Gastroesophageal sphincter (tissue), 4 donors: ENCODE measurements around the gene C1orf174. TPM values are rescaled to one million over a fixed set of nuclear protein-coding genes. Genes with fewer than 3 reads are reported as not detected.

Experiments
- ATAC-seq: fragments of 150-250 bp; one replicate; pipeline ENCODE4 v1.9.1; 2016; ENCODE audit warnings: mild to moderate bottlenecking, moderate library complexity
- H3K27ac ChIP-seq, 4 donors: fragments of 200-600 bp; sonication (generic) in 3 of 4; 1 replicate in 3 of 4; 2 replicates in 1 of 4; pipeline ENCODE4 v1.5.1; 2016 to 2019
- H3K27me3 ChIP-seq: fragments of 200-600 bp; sonication (generic); one replicate; pipeline ENCODE4 v1.5.1; 2019
- H3K36me3 ChIP-seq, 2 donors: fragments of 200-600 bp; sonication (generic); one replicate each; pipeline ENCODE4 v1.5.1; 2019; ENCODE audit warnings: control low read depth in 1 of 2
- H3K4me1 ChIP-seq, 3 donors: fragments of 200-600 bp; sonication (generic); 1 replicate in 2 of 3; 2 replicates in 1 of 3; pipeline ENCODE4 v1.5.1; 2016 to 2019; ENCODE audit warnings: control low read depth in 2 of 3
- H3K4me3 ChIP-seq, 2 donors: fragments of 200-600 bp; sonication (generic); one replicate each; pipeline ENCODE4 v1.5.1; 2019; ENCODE audit warnings: mild to moderate bottlenecking in 1 of 2, moderate library complexity in 1 of 2
- H3K9me3 ChIP-seq, 3 donors: fragments of 200-600 bp; sonication (generic); one replicate each; pipeline ENCODE4 v1.5.1; 2017 to 2019; ENCODE audit warnings: control low read depth in 2 of 3
- EP300 ChIP-seq: sonication (generic); formaldehyde crosslinking; IDR thresholded peaks from one replicate; pipeline ENCODE4 v1.6.1; 2017; ENCODE audit warnings: antibody characterized with exemption, mild to moderate bottlenecking
- POLR2A ChIP-seq, 2 donors: fragments of 450-650 bp; IDR thresholded peaks; one replicate each; pipeline ENCODE4 v1.6.1; 2017; ENCODE audit warnings: antibody characterized with exemption in 2 of 2, mild to moderate bottlenecking in 2 of 2, moderate library complexity in 1 of 2
- POLR2AphosphoS5 ChIP-seq: sonication (generic); formaldehyde crosslinking; IDR thresholded peaks from one replicate; pipeline ENCODE4 v1.6.1; 2017; ENCODE audit warnings: antibody characterized with exemption
- WGBS, 2 donors: methylation state at CpG; one replicate each; pipeline ENCODE4 v1.1.5; 2018; ENCODE audit warnings: low coverage in 1 of 2; 5-methylcytosine and 5-hydroxymethylcytosine counted together
- total RNA-seq, 4 donors: library from RNA; depleted of rRNA; stranded (reverse); fragments of >200 nt; gene quantifications; one replicate each; pipeline ENCODE4 v1.1.0, GENCODE V29; 2016
- TF ChIP-seq, protein P1 (sequence below), 4 experiments: fragments of 200-600 bp in 2 of 4; fragments of 450-650 bp in 2 of 4; sonication (generic) in 1 of 4; IDR thresholded peaks; one replicate each; pipeline ENCODE4 v1.5.1; 2017 to 2019; ENCODE audit warnings: antibody characterized with exemption in 4 of 4, mild to moderate bottlenecking in 2 of 4, moderate library complexity in 2 of 4

C1orf174 gene
- total RNA-seq, 4 donors from 2014 or later, result 16.4 to 35.3 (median 26.7) TPM

DNA sequence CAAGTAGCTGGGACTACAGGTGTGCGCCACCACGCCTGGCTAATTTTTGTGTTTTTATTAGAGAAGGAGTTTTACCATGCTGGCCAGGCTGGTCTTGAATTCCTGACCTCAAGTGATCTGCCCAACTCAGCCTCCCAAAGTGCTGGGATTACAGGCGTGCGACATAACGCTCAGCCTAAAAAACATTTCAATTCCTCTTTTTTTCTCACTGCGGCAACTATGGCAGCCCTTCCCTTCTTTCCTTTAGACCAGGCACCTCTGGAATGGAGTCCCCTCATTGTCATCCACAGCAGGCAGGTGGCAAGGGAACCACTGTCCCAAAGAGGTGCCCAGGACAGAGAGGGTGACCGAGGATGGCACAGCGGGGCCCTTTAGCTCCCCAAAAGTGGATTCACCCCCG is 57.2 kb downstream of the C1orf174 start:
- Histone ChIP-seq H3K9me3 (no peaks in the 10 kb centered on the region), H3K27me3 (no peaks in the 10 kb centered on the region), H3K4me1 (no peaks in the 10 kb centered on the region), H3K27ac (no peak overlapping the region), H3K4me3 (no peak overlapping the region), H3K36me3 (peaks cover 0 to 94% of the 10 kb centered on the region in 2 donors)
- no peak for ATAC-seq
- 93 to 100% methylated on average over 7 to 9 of the region's 9 CpGs for WGBS, 2 donors
- no peak for TF ChIP-seq EP300
- no peak for TF ChIP-seq POLR2A (IDR thresholded peaks at IDR 0.05)
- TF ChIP-seq, protein P1, sequence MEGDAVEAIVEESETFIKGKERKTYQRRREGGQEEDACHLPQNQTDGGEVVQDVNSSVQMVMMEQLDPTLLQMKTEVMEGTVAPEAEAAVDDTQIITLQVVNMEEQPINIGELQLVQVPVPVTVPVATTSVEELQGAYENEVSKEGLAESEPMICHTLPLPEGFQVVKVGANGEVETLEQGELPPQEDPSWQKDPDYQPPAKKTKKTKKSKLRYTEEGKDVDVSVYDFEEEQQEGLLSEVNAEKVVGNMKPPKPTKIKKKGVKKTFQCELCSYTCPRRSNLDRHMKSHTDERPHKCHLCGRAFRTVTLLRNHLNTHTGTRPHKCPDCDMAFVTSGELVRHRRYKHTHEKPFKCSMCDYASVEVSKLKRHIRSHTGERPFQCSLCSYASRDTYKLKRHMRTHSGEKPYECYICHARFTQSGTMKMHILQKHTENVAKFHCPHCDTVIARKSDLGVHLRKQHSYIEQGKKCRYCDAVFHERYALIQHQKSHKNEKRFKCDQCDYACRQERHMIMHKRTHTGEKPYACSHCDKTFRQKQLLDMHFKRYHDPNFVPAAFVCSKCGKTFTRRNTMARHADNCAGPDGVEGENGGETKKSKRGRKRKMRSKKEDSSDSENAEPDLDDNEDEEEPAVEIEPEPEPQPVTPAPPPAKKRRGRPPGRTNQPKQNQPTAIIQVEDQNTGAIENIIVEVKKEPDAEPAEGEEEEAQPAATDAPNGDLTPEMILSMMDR (IDR thresholded peaks at IDR 0.05), result no peak
- no peak for TF ChIP-seq POLR2AphosphoS5

DNA sequence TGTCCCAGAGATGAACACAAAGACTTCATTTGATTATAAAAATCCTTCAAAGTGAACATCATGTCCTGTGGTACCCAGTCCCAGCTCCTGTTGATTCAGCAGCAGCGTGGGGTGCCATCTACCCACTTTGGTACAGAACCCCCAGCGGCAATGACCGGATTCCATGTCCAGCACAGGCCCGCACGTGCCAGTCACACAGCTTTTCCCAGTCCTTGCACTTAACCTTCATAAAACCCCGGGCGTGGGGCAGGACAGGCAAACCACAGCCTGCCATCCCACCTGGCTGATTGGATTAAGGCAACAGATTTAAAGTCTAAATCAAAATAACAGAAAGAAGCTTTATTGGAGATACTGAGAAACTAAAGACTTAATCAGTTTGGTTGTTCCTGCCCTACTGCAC is 58.6 kb downstream of the C1orf174 start:
- H3K9me3 ChIP-seq, result peaks cover 0 to 10% (median 0%) of the 10 kb centered on the region in 3 donors
- no peak for ATAC-seq
- WGBS, 2 donors, result 95 to 98% methylated on average over 6 to 7 of the region's 7 CpGs
- H3K27ac ChIP-seq, result no peak overlapping the region
- TF ChIP-seq EP300 (no peak), POLR2AphosphoS5 (no peak), POLR2A (IDR thresholded peaks at IDR 0.05) (no peak)
- TF ChIP-seq, protein P1 (IDR thresholded peaks at IDR 0.05), result no peak
- H3K27me3 ChIP-seq, result no peaks in the 10 kb centered on the region
- no peaks in the 10 kb centered on the region for H3K4me1 ChIP-seq
- H3K4me3 ChIP-seq, result no peak overlapping the region
- H3K36me3 ChIP-seq, result peaks cover 0 to 94% of the 10 kb centered on the region in 2 donors

Other genes with a start within 250 kb of the C1orf174 start
- under 1 TPM in 2 of 4 donors, not detected in 2; 0.19 to 0.22 TPM for gene TP73, start 247.8 kb downstream of the C1orf174 start, total RNA-seq
- gene CCDC27, start 147.8 kb downstream of the C1orf174 start, total RNA-seq, result not detected
- 1 to 10 TPM in 3 of 4 donors, not detected in 1; 2.6 to 8.4 (median 4.7) TPM for gene SMIM1, start 127.5 kb downstream of the C1orf174 start, total RNA-seq
- 10 to 100 TPM; 36.5 to 47.9 (median 46.5) TPM for gene LRRC47, start 103.8 kb downstream of the C1orf174 start, total RNA-seq
- gene CEP104, start 43.1 kb downstream of the C1orf174 start, total RNA-seq, result 10 to 100 TPM; 29.3 to 78.2 (median 41.8) TPM
- gene DFFB, start 42.8 kb downstream of the C1orf174 start, total RNA-seq, result 10 to 100 TPM in 1 of 4 donors, 1 to 10 TPM in 3; 1.9 to 14.6 (median 7.7) TPM